SK-N-SH (cell line): ENCODE results near the gene KDM4C.

ENCODE experiments used
- CTCF ChIP-seq: fragments of 200-600 bp; sonication (generic); IDR thresholded peaks from 2 replicates; pipeline ENCODE4 v1.6.1; 2017; ENCODE audit warnings: antibody characterized with exemption, mild to moderate bottlenecking, moderate library complexity
- FOSL2 ChIP-seq: IDR thresholded peaks from 2 replicates; pipeline ENCODE4 v1.4.0; 2012; ENCODE audit warnings: low read depth, mild to moderate bottlenecking, moderate library complexity, borderline replicate concordance
- USF2 ChIP-seq: fragments of 150-350 bp; IDR thresholded peaks from 2 replicates; pipeline ENCODE4 v1.6.1; 2017; ENCODE audit warnings: antibody characterized with exemption, low read length, low read depth, borderline replicate concordance

GRCh38 chr9:6842584-6842947 is 84.8 kb downstream of the KDM4C start:
- TF ChIP-seq USF2: no peak
- TF ChIP-seq CTCF: no peak
- TF ChIP-seq FOSL2: 0 out of 2 replicates have a peak, but pooled peaks have one; percentile 3
